NOMO-1 treated with DMSO at 0.1 percent for 48 hours (cell line): ENCODE data around the gene WNT3A.

Experiments
- DNase-seq: peaks from one replicate; lab custom pipeline; 2025; ENCODE audit not compliant: unreplicated experiment; lab: John Stamatoyannopoulos, UW

The WNT3A gene

DNA sequence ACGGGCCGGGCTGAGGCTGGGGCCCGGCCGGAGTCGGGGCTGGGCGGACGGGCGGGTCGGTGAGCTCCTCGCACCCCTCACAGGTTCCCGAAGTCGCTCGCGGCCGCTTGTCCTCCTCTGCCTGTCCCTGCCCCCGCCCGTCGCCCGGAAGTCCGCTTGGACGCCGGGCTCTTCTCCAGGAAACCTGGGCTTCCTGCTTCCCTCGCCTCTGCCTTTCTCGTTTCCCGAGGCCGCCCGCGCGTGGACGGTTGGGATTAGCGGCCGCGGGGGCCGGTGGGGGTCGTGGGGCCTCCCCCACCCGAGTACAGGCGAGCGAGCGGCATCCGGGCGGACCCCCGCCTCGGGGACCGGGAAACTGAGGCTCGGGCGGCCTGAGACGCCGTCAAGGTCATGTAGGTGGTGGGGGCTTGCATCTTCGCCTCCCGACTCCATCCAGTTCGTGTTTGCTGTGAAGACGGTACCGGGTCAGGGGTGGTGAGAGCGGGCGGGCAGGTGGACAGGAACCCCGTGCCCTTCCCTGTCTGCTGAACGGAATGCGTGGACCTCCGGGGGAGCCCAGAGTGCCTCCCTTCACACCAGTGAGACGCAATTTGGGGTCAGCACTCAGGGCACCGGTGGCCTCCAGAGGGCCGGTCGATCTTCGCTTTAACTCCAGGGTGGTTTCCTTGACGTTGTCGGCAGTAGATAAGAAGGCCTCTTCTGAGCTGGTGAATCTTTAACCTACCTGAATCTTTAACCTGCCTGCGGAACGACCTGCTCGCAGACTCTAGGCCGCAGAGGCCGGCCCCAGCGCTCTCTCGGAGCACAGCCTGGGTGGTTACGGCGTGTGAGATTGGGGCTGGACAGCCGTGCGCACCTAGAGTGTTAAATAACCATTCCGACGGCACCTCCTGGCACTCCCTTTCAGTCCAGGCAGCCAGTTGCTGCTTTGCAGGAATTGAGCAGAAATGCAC, 76.4 kb downstream of the WNT3A start:
- DNase-seq: peak; percentile 27

DNA sequence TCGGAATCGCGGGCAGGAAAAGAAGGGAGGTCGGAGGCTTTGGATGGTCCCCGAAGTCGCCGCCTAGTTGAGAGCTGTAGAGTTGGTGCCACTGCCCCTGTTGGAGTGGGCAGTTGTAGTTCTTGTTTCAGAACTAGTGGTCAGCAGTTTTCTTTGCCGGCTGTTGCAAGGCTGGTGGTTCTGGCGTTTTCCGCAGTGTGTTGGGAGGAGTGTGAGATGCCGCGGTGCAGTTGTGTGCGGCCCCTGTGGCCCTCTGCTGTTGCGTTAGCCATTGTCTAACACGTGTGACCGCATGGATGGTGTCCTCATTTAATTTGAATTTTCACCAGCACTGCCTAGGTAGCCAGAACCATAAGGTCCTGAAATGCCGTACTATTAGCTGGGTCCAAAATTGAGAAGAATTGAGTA, 77.1 kb downstream of the WNT3A start:
- DNase-seq: no peak

DNA sequence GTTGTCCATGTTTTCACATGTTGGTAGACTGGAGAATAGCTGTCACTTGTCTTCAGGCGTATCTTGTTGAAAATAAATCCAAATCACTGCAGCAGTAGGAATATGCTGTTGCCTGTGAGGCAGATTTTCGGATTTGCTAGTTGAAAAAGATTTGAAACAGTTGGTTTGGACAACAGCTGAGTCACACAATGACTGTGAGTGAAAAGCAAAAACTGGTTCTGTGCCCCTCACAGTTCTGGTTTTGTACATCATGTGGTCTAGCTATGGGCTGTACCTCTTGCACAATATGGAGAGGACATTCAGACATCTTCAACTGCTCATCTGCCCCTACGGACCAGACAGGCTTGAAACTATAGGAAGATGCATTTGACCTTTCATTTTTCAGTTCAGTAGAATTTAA, 77.5 kb downstream of the WNT3A start:
- peak; percentile 71 for DNase-seq

DNA sequence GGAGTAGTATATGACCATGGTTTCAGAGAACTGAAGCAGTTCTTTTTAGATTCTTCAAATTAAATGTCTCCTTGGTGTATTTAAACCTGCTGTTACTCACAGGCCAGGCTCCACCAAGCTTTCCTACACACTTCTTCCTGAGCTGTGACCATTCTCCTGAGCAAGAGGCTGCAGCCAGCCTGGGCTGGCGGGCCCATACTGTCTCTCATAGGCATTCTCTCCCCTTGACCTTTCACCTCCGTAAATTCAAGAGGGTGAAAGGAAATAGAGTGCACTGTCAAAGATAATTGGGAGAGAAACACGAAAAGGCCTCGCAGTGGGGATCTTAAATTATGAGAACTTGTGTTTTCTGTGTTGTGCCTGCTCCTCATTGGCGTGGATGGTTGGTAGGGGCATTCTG, 78.0 kb downstream of the WNT3A start:
- DNase-seq: no peak

DNA sequence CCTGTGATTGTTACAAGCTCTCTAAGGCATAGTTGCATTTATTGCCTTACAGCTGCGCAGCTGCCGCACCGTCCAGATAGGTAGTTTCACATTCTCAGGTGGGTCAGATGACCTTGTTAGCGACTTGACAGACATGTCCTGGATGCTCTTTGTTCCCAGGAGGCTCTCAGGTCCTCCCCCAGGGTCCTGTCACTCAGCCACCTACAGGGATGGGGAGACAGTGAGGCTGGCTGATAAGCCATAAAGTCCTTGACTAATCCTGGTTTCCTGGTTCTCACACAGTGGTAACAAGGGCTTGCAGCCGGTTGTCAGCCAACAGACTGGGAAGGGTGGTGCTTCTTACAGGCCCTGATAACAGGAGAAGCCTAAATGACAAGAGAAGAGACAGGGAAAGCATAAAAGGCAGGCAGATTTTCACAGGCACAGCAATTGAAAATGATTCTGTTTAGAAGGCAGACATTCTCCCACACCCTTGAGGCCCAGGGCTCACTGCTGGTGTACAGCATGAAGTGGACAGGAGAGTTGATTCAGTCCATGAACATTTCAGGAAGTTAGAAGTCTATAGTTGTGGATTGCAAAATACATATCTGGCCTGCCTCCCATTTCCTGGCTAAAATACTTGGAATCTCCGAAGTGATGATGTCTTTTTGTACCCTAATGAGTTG, 78.6 kb downstream of the WNT3A start:
- DNase-seq: no peak

DNA sequence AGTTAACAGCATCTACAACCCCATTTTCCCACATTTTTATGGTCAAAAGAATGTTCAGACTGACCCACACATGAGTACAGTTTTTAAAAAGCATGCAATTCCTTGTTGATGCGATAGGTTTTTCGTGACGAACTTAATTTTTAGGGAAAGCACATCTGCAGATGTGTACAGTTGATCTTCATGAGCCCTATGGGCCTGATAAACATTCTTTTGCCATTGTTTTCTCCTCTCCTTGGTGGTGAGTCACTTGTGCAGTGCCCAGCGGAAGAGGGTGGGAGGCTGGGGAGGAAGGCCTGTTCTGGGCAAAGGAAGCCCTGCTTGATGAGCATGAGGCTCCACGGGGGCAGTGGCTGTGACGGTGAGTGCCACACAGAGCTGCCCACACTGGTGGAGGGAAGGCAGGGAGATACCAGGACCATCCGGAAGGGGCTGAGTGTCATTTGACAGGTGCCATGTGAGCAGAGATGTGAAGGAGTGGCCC, 81.0 kb downstream of the WNT3A start:
- DNase-seq: no peak

DNA sequence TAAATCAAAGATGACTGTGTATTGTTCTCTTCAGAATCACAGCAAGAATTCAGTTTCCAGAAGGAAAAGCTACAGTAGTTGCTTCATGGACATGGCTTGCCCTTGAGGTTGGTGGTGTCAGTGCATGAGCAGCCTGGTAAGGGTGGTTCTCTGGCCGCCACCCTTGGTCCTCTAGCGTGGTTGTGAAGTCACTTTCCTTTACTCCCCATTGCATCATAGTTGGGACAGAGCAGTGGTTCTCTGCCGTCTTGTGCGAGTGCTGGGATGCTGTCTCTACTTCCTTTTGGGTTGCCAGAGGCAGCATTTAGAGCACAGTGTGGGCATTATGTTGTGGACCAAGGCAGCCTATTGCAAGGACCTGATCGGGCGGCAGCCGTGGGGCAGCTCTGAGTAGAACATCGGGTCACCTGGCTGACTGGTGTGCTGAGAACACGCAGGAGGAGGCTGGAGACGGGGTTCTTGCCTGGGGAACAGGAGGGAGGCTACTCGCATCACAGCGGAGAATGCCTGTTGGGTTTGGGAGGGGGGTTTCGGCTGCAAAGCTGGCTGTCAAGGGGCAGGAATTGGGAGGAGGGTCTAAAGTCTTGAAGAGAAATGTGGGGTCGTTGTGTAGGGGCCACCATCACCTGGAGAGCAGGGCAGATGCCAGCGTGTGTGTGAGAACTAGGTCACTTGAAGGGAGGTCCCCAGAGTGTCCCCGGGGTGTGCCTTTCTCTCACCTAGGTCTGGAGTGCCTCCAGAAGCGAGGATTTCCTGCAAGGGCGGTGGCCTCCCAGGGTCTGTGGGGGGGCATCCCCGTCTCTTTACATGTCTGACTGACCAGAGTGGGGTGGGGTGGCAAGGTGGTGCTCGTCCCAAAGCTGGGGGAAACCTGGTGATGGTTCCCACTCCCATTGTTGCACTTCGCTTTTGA, 82.0 kb downstream of the WNT3A start:
- peak; percentile 74 for DNase-seq

DNA sequence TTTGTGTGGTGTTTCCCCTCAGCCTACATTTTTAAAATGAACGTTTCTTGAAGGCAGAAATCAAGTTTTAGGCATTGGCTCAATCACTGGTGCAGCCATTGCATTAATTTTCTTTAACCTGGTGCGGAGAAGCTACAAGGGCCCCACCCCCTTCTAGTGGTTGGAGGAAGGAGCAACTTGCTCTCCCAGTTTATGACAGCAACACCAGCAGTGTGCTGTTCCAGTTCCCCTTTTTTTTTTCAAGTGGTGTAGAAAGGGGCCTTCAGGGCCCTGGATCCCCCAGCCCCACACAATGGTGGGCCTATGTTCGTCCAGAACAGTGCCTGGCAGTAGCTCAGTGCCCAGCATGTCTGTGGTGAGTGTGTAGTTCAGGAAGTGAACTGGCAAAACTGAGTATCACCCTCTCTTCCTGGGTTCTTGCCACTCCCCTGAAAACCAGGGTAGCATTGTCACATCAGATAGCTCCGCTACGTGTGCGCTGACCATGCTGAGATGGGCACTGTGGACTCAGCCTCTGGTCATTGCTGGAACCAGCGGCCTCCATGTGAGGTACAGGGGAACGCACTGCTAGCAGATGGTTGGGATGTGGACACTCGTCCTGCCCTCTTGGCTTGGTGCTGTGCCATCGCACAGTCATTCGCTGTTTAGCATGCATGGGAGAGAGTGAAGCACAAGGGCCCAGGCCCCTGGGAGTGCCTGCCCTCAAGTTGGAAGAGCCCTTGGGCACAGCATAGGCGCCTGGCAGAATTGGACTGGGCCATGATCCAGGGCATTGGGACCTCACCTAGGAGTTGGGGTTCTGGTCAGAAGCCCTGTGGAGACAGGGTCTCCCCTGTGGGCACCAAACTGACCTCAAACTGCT, 83.0 kb downstream of the WNT3A start:
- DNase-seq: peak; percentile 75

DNA sequence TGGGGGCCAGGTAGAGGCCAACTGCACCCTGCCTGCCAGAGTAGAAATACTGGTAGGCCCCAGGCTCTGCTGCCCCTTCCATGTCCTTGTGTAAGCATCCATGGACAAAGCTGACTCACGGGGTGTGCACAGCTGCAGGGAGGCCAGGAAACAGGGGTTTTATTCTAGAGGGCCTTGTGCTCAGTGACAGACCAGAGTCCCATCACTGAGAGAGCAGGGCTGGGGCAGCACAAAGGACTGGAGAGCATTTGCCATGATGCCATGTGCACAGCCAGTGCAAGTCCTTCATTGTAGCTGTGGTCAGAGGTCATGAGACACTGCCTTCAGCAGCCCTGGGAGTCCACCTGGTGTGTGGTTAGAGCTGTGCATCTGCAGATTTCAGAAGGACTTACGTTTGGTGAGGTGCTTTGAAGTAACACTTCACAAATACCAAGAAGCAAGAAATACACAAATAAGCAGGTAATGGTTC, 83.8 kb downstream of the WNT3A start:
- DNase-seq: no peak

DNA sequence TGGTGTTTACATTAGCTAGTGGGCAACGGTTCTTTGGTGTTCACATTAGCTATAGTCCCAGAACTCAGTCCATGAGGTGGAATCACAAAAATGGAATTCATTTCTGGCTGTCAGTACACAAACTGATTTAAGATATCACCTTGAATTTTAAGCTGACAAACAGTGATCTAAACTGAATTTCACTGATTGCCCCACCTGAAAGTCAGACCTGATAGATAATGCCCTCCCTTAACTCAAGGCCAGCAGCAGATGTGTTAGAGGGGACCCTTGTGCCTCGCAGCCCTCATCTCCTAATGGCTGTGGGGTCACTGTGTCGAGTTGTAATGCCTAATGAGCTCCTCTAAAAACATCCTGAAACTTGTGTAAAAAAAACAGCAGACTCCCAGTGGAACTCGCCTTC, 84.3 kb downstream of the WNT3A start:
- no peak for DNase-seq

DNA sequence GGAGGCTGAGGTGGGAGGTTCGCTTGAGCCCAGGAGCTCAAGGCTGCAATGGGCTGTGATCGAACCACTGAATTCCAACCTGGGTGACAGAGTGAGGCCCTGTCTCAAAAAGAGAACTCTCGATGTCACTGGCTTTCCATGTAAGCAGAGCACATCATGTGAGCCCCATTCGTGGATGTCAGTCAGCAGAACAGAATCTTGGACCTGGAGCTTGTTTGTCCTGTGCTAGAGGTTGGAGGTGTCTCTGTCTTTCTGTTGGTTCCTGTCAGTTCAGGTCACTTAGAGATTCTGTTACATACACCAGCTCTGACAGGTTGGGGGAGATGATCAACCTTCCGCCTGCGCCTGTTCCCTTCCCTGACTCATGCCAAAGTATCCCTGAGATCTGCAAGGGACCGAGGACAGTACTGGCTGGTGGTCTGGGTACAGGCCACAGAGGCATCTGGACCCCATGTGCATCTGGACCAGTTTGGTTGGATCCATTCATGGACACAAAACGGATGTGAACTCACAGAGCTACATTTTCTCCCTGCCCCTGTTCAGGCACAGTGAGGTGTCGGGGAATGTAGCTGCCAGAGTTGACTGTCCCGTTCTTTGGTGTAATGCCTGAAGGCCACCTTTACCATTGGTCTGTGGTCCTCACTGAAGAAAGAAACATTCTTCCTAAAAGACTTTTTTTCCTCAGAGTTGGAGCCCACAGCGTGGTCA, 85.7 kb downstream of the WNT3A start:
- no peak for DNase-seq

DNA sequence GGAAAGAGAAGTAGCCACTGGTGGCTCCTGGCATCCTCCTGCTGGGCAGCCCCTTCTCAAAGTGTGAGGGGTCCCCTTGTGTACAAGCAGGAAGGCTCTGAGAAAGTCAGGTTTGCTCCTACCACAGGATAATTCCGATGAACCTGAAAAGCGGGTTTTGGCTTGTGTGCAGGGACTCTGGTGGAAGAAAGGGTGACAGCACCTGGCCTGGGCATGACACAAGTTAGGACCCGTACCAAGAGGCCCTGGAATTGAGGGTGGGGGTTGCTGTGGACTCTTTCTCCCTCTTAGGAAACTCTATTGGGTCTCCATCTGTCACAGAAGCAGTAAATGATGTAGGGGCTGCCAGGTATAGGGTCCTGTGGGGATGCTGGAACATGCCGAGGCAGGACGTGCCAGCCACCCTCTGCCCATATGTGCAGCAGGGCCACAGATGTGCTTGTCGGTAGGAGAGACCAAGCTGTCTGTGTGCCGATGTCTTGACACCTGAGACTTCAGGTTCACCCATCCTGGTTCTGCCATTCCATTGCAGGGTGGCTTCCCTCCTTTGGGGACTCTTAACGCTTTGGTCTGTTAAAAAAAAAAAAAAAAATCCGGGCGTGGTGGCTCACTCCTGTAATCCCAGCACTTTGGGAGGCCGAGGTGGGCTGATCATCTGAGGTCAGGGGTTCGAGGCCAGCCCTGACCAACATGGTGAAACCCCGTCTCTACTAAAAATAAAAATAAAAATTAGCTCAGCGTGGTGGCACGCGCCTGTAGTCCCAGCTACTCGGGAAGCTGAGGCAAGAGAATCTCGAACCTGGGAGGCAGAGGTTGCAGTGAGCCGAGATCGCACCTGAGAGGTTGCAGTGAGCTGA, 86.5 kb downstream of the WNT3A start:
- DNase-seq: no peak

DNA sequence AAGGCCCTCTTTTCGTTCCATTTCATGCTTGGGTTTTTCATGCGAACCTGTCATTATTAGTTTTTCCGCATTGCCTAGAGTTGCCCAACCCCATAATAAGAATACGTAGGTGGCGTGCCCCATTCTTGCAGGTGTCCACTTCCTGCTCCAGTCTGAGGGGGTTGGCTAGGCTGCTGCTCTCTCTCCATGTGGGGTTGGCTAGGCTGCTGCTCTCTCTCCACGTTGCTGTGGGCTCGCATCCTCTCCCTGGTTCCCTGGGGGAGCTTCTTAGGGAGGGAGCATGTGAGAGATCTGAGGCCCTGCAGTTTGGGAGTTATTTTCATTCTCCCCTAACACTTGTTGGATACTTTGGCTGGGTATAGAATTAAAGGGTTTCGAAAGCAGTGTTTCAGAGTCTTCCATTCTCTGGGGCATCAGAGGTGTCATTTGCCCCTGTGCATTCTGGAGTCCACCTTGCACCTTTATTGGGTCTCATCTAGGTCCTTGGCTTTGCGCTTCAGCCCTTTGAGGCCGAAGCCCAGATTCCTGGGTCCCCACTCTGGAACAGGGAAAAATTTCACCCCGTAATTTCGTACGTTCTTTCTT, 87.7 kb downstream of the WNT3A start:
- no peak for DNase-seq

DNA sequence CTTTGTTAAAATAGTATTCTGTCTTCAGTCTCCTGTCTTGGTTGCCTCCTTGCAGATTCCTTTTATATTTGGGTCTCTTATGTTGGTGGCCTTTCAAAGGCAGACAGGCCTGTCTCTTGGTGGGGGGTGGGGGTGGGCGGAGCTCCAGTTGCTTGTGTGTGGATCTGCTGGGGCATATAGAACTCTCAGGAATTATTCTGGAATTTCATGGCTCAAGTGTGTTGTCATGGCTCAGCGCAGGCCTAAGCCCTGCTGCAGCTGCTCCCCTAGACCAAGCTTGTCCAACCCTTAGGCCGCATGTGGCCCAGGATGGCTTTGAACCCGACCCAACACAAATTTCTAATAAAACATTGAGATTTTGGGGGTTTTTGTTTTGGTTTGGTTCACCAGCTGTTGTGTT, 88.4 kb downstream of the WNT3A start:
- DNase-seq: no peak

DNA sequence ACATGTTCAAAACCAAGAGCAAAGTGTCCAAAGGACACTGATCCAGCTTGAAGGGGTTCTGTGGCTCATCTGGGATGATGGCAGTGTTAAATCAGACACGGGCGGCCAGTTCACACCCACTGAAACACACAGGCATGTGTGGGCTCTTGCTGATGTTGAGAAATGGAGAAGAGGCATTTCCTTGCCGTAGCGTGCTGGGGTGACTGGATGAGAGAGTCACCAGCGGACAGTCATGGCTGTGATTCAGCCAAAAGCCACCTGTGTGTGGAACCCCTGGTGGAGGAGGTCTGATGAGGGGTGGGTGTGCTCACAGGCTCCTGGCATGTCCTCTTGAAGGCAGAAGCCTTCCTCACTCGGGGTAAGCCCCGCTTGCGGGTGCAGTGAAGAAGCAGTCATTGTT, 89.1 kb downstream of the WNT3A start:
- DNase-seq: no peak

DNA sequence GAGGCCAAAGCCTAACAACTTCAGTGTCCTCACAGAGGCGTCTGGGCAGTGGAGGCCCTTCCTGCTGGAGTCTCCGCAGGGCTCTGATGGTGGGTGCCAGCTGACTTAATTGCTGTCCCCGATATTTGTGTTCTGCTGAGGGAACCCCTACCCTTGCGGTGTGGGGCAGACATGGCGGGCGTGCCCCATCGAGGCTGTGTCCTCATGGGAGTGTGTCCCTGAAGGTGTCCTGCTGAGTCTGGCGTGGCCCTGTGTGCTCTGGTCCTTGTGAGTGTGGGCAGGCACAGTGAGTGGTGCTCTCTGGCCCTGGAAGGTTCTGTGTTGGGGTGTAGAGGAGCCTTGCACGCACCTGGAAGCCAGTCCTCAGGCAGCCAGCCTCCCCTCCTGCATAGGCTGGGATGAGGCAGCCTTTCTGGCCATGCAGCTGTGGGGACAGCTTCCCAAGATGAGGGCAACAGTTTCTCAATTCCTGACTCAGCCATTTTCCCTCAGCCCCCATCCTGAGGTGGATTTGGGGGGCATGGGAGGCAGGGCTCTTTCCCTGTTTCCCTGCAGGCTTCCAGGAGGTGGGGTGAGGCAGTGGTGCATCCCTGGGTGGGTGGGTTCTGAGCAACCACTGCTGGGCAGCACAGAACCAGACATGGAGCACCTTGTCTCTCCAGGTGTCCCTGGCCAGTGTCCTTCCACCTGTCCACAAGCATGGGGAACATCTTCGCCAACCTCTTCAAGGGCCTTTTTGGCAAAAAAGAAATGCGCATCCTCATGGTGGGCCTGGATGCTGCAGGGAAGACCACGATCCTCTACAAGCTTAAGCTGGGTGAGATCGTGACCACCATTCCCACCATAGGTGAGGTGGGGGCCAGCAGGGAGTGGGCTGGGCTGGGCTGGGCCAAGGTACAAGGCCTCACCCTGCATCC, 89.9 kb downstream of the WNT3A start:
- no peak for DNase-seq
